GM12878 (cell line): ENCODE data around the gene MRPL1. TPM values are rescaled to one million over a fixed set of nuclear protein-coding genes. Genes with fewer than 3 reads are reported as not detected.

Experiments
- ATAC-seq: fragments of 200-7000 bp; cut with Tn5 transposase; 3 replicates; pipeline ENCODE4 v1.9.1; 2020; ENCODE audit warnings: mild to moderate bottlenecking, moderate library complexity
- BruUV-seq: library from RNA; stranded (reverse); fragments of 400-500 nt; replicated peaks from 2 replicates; lab custom pipeline; 2021; lab: Mats Ljungman, UMichigan
- CTCF ChIA-PET: fragments of 300-600 bp; sonication (Branson Sonifier 250); formaldehyde crosslinking; extraction: SDS; loops from one replicate; lab custom pipeline; 2021; ENCODE audit warnings: inconsistent platforms; lab: Yijun Ruan, JAX
- POLR2A ChIA-PET: fragments of 350-600 bp; formaldehyde crosslinking; extraction: SDS; loops from one replicate; lab custom pipeline; 2021; ENCODE audit warnings: inconsistent platforms; lab: Charles Lee
- RAD21 ChIA-PET: fragments of 300-600 bp; sonication (Branson Sonifier 250); formaldehyde crosslinking; loops from one replicate; lab custom pipeline; 2023; ENCODE audit warnings: antibody characterized with exemption; ENCODE audit not compliant: unreplicated experiment; lab: Charles Lee
- SMC1A ChIA-PET: fragments of 300-600 bp; sonication (Branson Sonifier 250); formaldehyde crosslinking; loops from one replicate; lab custom pipeline; 2023; ENCODE audit not compliant: unreplicated experiment, uncharacterized antibody; lab: Charles Lee
- DNase-seq: peaks from one replicate; pipeline ENCODE4 v3.0.0-alpha.2; 2011; ENCODE audit warnings: low read depth, low spot score
- FAIRE-seq: peaks from 3 replicates; lab custom pipeline; 2011; peaks lifted over from hg19 to GRCh38; lab: Jason Lieb, UNC
- H2AFZ ChIP-seq: 2 replicates; pipeline ENCODE4 v1.6.0; 2011; ENCODE audit warnings: low read depth, low read length, control low read depth; ENCODE audit not compliant: control insufficient read depth
- H3K27ac ChIP-seq: 2 replicates; pipeline ENCODE4 v1.5.1; 2011; ENCODE audit warnings: control low read depth; ENCODE audit not compliant: control insufficient read depth, insufficient read depth
- H3K27me3 ChIP-seq, 2 experiments: replicated peaks in 1 of 2; 2 replicates each; pipeline versions ENCODE4 v1.6.0 to v1.6.1; 2011; ENCODE audit warnings: low read length in 1 of 2; ENCODE audit not compliant: control insufficient read depth in 2 of 2, insufficient read depth in 2 of 2
- H3K36me3 ChIP-seq, 2 experiments: 2 replicates each; pipeline ENCODE4 v1.5.1; 2011; ENCODE audit warnings: low read length in 1 of 2; ENCODE audit not compliant: control insufficient read depth in 2 of 2, insufficient read depth in 2 of 2
- H3K4me1 ChIP-seq: 2 replicates; pipeline ENCODE4 v1.6.1; 2011; ENCODE audit warnings: mild to moderate bottlenecking, low read length, moderate library complexity, mixed read lengths; ENCODE audit not compliant: control insufficient read depth, insufficient read depth
- H3K4me2 ChIP-seq: 2 replicates; pipeline ENCODE4 v1.6.0; 2011; ENCODE audit warnings: control low read depth; ENCODE audit not compliant: control insufficient read depth, insufficient read depth
- H3K4me3 ChIP-seq: fragments of 200-600 bp; sonication (generic); 2 replicates; pipeline ENCODE4 v1.5.1; 2016
- H3K79me2 ChIP-seq: 2 replicates; pipeline ENCODE4 v1.6.0; 2011; ENCODE audit warnings: low read length; ENCODE audit not compliant: control insufficient read depth, insufficient read depth
- H3K9ac ChIP-seq: 2 replicates; pipeline ENCODE4 v1.8.0; 2011; ENCODE audit warnings: low read length, control low read depth, mixed read lengths; ENCODE audit not compliant: control insufficient read depth, insufficient read depth
- H3K9me3 ChIP-seq: replicated peaks from 3 replicates; pipeline ENCODE4 v1.5.1; 2011; ENCODE audit warnings: mild to moderate bottlenecking, low read length; ENCODE audit not compliant: control insufficient read depth, insufficient read depth
- H4K20me1 ChIP-seq: 2 replicates; pipeline ENCODE4 v1.6.0; 2011; ENCODE audit not compliant: control insufficient read depth, insufficient read depth
- BRCA1 ChIP-seq: IDR thresholded peaks from 2 replicates; pipeline ENCODE4 v1.6.1; 2011; ENCODE audit warnings: low read depth, low read length, improper control_type of control experiment
- CBX5 ChIP-seq: sonication (generic); IDR thresholded peaks from 2 replicates; pipeline ENCODE4 v1.6.1; 2016; ENCODE audit warnings: low read depth, moderate library complexity, mild to moderate bottlenecking, inconsistent platforms
- FOS ChIP-seq: IDR thresholded peaks from 3 replicates; pipeline ENCODE4 v1.6.1; 2011; ENCODE audit warnings: borderline replicate concordance; ENCODE audit not compliant: insufficient read length; ENCODE audit errors: extremely low read depth
- JUNB ChIP-seq: IDR thresholded peaks from 2 replicates; pipeline ENCODE4 v1.6.1; 2016; ENCODE audit warnings: antibody characterized with exemption, mild to moderate bottlenecking
- LARP7 ChIP-seq: fragments of 450-650 bp; IDR thresholded peaks from 2 replicates; pipeline ENCODE4 v1.6.1; 2017; ENCODE audit warnings: mild to moderate bottlenecking
- NBN ChIP-seq: fragments of 450-650 bp; IDR thresholded peaks from 2 replicates; pipeline ENCODE4 v1.6.1; 2016
- PML ChIP-seq: IDR thresholded peaks from 2 replicates; pipeline ENCODE4 v1.6.1; 2012; ENCODE audit warnings: low read length, inconsistent platforms
- RBBP5 ChIP-seq: fragments of 200-600 bp; sonication (generic); conservative IDR thresholded peaks from 2 replicates; pipeline ENCODE4 v1.6.1; 2016
- RELA ChIP-seq: fragments of 450-650 bp; IDR thresholded peaks from 2 replicates; pipeline ENCODE4 v1.8.0; 2014; ENCODE audit warnings: borderline replicate concordance; ENCODE audit not compliant: partially characterized antibody
- SREBF1 ChIP-seq: IDR thresholded peaks from 2 replicates; pipeline ENCODE4 v1.6.1; 2012; ENCODE audit warnings: mild to moderate bottlenecking, low read length
- YY1 ChIP-seq: IDR thresholded peaks from 2 replicates; pipeline ENCODE4 v1.6.1; 2011; ENCODE audit warnings: low read depth, mild to moderate bottlenecking, low read length
- WGBS: methylation state at CpG from one replicate; pipeline ENCODE4 v1.1.6; 2016; ENCODE audit warnings: low lambda C conversion rate; ENCODE audit not compliant: insufficient replicate concordance, insufficient coverage; ENCODE audit errors: missing lambda C conversion rate; 5-methylcytosine and 5-hydroxymethylcytosine counted together
- in situ Hi-C: fragments of 300-500 bp; cut with MboI; formaldehyde crosslinking; loops from 9 replicates; pipeline ENCODE4 v1.14.3; 2018; ENCODE audit warnings: mixed read lengths
- intact Hi-C: fragments of 100-400 bp; cut with micrococcal nuclease; formaldehyde crosslinking; loops from one replicate; pipeline ENCODE4 v1.14.2; 2022; ENCODE audit not compliant: unreplicated experiment
- polyA plus RNA-seq, 11 experiments: library from polyadenylated mRNA; depleted of rRNA in 4 of 11; unstranded in 6 of 11; stranded (reverse) in 5 of 11; fragments of >200 nt; fragmentation: Nextera tagmentation in 4 of 11; fragmentation: Illumina TruSeq in 1 of 11; extraction: Ambion mirVana in 4 of 11; extraction: Trizol in 1 of 11; gene quantifications; 1 replicate in 1 of 11; 2 replicates in 10 of 11; pipeline versions ENCODE4 v1.2.1 to v1.2.3, GENCODE V29; 2011 to 2016; ENCODE audit warnings: inconsistent platforms in 2 of 11, missing spikeins in 2 of 11, low read depth in 1 of 11
- total RNA-seq, 4 experiments: library from RNA; depleted of rRNA in 3 of 4; stranded (reverse); fragments of >200 nt in 3 of 4; fragmentation: Illumina TruSeq in 1 of 4; extraction: Trizol in 1 of 4; gene quantifications; 2 replicates each; pipeline versions ENCODE4 v1.2.1 to v1.2.3, GENCODE V29; 2013 to 2021
- TF ChIP-seq, protein P1 (sequence below): fragments of 450-650 bp; IDR thresholded peaks from 2 replicates; pipeline ENCODE4 v1.6.1; 2017; ENCODE audit warnings: mild to moderate bottlenecking
- TF ChIP-seq, protein P2 (sequence below): IDR thresholded peaks from 2 replicates; pipeline ENCODE4 v1.6.1; 2011; ENCODE audit warnings: borderline replicate concordance, low read depth, mild to moderate bottlenecking, moderate library complexity, mixed read lengths, low read length; ENCODE audit not compliant: insufficient read depth; ENCODE audit errors: extremely low read length
- TF ChIP-seq, protein P3 (sequence below): fragments of 450-650 bp; IDR thresholded peaks from 2 replicates; pipeline ENCODE4 v1.6.1; 2017; ENCODE audit warnings: mild to moderate bottlenecking, moderate library complexity
- TF ChIP-seq, protein P4 (sequence below): fragments of 450-650 bp; IDR thresholded peaks from 2 replicates; pipeline ENCODE4 v1.6.1; 2017; ENCODE audit warnings: low read depth, mild to moderate bottlenecking, moderate library complexity

MRPL1 gene
- total and polyA plus RNA-seq, 10 of the 15 experiments (the other 5 are each of a cell fraction or from before 2014, with no cell fraction given), result 20.2 to 35.7 (median 28.2) TPM

DNA sequence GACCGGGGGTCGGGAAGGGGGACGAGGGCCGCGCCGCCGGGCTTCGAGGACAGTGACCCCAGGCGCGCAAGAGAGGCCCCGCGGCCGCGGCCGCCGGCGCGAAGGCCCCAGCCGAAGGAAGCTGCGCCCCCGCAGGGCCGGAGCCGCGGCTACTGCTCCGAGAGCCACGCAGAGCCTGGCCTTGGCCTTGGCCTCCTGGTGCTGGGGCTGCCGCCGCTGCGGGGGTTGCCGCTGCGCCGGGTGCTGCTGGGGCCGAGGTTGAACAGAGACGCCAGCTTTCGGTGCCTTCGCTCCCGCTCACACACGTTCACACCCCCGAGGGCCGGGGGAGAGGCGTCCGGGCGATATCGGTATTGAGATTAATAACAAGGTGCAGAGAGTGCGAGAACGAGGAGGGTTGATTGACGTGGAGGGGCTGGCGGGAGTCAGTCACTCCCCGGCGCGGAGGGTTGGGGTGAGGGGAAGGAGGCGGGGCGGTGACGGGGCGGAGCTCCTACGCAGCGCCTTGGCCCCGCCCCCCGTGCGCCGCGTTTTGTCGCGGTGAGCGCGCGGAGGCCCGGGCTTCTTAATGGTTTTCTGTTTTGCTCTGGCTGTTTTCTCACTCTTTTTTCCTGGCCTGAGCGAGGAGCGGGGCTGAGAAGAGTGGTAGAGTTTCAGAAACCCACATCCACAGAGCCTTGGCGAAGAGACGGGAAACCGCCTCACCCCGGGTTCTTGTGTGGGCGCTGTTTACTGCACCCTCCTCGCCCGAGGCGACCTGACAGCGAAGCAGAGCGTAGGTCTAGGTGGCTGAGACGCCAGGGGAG is 42.6 kb upstream of the MRPL1 start:
- intact Hi-C loops (loop anchor here (1.0 kb wide), 1 partner anchor 42 kb away; the partner anchor contains the start of gene MRPL1), in situ Hi-C loops (no loop called here)
- DNase-seq, result peak; percentile 37
- no TSS peak for BruUV-seq
- no peaks in the 10 kb centered on the region for H3K36me3 ChIP-seq
- peak overlapping the region; percentile 73 for H3K4me2 ChIP-seq
- ATAC-seq, result peak; percentile 87
- ChIA-PET CTCF (interaction anchor here (1.0 to 1.1 kb wide), 2 partner anchors 11 to 20 kb away, joined by 3 to 5 read pairs; no protein-coding TSS in a partner anchor), SMC1A (interaction anchor here (1.4 to 1.9 kb wide), 2 partner anchors 42 to 50 kb away, joined by 3 to 5 read pairs; partner anchors contain the start of gene MRPL1), RAD21 (interaction anchor here (1.4 kb wide), 1 partner anchor 43 kb away, joined by 9 read pairs; the partner anchor contains the start of gene MRPL1), POLR2A (interaction anchor here (0.9 to 2.8 kb wide), 2 partner anchors 9 to 42 kb away, joined by 3 to 9 read pairs; partner anchors contain the start of gene MRPL1)
- H3K4me3 ChIP-seq, result peak overlapping the region; percentile 83
- no peaks in the 10 kb centered on the region for H3K9me3 ChIP-seq
- H3K27ac ChIP-seq, result peak overlapping the region; percentile 76
- peaks cover 31% of the 10 kb centered on the region for H3K79me2 ChIP-seq
- FAIRE-seq, result peak; percentile 47
- peak overlapping the region; percentile 71 for H2AFZ ChIP-seq
- no peaks in the 10 kb centered on the region for H4K20me1 ChIP-seq
- 1% methylated on average over 69 of the region's 81 CpGs for WGBS
- no peaks in the 10 kb centered on the region; a peak in 1 of 4 replicates for H3K27me3 ChIP-seq
- peak overlapping the region; percentile 77 for H3K9ac ChIP-seq
- peaks cover 3% of the 10 kb centered on the region; the same call in 1 of the 2 replicates for H3K4me1 ChIP-seq
- TF ChIP-seq SREBF1, result no peak
- peak; percentile 60; the same call in 1 of the 2 replicates for TF ChIP-seq NBN
- no peak for TF ChIP-seq JUNB
- TF ChIP-seq, protein P1, sequence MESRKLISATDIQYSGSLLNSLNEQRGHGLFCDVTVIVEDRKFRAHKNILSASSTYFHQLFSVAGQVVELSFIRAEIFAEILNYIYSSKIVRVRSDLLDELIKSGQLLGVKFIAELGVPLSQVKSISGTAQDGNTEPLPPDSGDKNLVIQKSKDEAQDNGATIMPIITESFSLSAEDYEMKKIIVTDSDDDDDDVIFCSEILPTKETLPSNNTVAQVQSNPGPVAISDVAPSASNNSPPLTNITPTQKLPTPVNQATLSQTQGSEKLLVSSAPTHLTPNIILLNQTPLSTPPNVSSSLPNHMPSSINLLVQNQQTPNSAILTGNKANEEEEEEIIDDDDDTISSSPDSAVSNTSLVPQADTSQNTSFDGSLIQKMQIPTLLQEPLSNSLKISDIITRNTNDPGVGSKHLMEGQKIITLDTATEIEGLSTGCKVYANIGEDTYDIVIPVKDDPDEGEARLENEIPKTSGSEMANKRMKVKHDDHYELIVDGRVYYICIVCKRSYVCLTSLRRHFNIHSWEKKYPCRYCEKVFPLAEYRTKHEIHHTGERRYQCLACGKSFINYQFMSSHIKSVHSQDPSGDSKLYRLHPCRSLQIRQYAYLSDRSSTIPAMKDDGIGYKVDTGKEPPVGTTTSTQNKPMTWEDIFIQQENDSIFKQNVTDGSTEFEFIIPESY, result no peak
- TF ChIP-seq FOS, result no peak
- TF ChIP-seq RELA, result peak; percentile 21
- no peak for TF ChIP-seq RBBP5
- no peak for TF ChIP-seq BRCA1
- TF ChIP-seq, protein P2, sequence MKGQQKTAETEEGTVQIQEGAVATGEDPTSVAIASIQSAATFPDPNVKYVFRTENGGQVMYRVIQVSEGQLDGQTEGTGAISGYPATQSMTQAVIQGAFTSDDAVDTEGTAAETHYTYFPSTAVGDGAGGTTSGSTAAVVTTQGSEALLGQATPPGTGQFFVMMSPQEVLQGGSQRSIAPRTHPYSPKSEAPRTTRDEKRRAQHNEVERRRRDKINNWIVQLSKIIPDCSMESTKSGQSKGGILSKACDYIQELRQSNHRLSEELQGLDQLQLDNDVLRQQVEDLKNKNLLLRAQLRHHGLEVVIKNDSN, result no peak
- TF ChIP-seq CBX5, result no peak
- TF ChIP-seq, protein P3, sequence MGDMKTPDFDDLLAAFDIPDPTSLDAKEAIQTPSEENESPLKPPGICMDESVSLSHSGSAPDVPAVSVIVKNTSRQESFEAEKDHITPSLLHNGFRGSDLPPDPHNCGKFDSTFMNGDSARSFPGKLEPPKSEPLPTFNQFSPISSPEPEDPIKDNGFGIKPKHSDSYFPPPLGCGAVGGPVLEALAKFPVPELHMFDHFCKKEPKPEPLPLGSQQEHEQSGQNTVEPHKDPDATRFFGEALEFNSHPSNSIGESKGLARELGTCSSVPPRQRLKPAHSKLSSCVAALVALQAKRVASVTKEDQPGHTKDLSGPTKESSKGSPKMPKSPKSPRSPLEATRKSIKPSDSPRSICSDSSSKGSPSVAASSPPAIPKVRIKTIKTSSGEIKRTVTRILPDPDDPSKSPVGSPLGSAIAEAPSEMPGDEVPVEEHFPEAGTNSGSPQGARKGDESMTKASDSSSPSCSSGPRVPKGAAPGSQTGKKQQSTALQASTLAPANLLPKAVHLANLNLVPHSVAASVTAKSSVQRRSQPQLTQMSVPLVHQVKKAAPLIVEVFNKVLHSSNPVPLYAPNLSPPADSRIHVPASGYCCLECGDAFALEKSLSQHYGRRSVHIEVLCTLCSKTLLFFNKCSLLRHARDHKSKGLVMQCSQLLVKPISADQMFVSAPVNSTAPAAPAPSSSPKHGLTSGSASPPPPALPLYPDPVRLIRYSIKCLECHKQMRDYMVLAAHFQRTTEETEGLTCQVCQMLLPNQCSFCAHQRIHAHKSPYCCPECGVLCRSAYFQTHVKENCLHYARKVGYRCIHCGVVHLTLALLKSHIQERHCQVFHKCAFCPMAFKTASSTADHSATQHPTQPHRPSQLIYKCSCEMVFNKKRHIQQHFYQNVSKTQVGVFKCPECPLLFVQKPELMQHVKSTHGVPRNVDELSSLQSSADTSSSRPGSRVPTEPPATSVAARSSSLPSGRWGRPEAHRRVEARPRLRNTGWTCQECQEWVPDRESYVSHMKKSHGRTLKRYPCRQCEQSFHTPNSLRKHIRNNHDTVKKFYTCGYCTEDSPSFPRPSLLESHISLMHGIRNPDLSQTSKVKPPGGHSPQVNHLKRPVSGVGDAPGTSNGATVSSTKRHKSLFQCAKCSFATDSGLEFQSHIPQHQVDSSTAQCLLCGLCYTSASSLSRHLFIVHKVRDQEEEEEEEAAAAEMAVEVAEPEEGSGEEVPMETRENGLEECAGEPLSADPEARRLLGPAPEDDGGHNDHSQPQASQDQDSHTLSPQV, result no peak
- TF ChIP-seq, protein P4, sequence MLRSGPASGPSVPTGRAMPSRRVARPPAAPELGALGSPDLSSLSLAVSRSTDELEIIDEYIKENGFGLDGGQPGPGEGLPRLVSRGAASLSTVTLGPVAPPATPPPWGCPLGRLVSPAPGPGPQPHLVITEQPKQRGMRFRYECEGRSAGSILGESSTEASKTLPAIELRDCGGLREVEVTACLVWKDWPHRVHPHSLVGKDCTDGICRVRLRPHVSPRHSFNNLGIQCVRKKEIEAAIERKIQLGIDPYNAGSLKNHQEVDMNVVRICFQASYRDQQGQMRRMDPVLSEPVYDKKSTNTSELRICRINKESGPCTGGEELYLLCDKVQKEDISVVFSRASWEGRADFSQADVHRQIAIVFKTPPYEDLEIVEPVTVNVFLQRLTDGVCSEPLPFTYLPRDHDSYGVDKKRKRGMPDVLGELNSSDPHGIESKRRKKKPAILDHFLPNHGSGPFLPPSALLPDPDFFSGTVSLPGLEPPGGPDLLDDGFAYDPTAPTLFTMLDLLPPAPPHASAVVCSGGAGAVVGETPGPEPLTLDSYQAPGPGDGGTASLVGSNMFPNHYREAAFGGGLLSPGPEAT, result peak; percentile 62
- TF ChIP-seq LARP7, result peak; percentile 57; the same call in 1 of the 2 replicates
- TF ChIP-seq PML, result no peak
- TF ChIP-seq YY1, result no peak
